ENCODE data around the gene ATG16L1.

Gene ATG16L1

GRCh38 chr2:233263045-233263570 lies 11.6 kb downstream of the ATG16L1 start:
- H3K9me3 ChIP-seq (ENCODE audit: control extremely low read depth in 1 of 5, control insufficient read depth in 4 of 5, insufficient read depth in 2 of 5, low read depth in 1 of 5, low read length in 4 of 5), result no peaks in the 10 kb centered on the region

DNA sequence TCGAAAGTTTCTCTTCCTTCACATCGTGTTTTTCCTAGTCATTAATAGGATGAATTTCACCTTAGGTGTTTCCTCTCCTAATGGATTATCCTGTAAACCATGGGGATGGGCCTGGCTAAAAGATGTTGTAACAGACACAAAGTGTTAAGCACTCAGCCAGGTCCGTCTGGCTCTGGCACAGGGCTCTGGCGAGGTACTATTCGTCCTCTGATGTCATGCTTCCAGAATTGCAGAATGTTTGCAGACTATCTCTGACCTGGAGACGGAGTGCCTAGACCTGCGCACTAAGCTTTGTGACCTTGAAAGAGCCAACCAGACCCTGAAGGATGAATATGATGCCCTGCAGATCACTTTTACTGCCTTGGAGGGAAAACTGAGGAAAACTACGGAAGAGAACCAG lies 13.2 kb downstream of the ATG16L1 start:
- POLR2A ChIA-PET, result no interaction called here

More at GRCh38 chr2:233263045-233263570, 11.6 kb downstream of the ATG16L1 start:
- Histone ChIP-seq H3K4me3 (ENCODE audit: control insufficient read depth in 1 of 7, extremely low read depth in 1 of 7, insufficient read depth in 4 of 7, low read depth in 2 of 7, low read length in 6 of 7) (no peak overlapping the region), H3K4me1 (ENCODE audit: control extremely low read depth in 1 of 4, control insufficient read depth in 4 of 4, insufficient read depth in 4 of 4, low read length in 3 of 4) (peaks cover 0 to 7% (median 7%) of the 10 kb centered on the region in 4 experiments), H3K27ac (ENCODE audit: insufficient read depth in 1 of 2, low read depth in 1 of 2, low read length in 2 of 2, poor library complexity in 1 of 2, severe bottlenecking in 2 of 2) (no peak overlapping the region), H3K36me3 (ENCODE audit: control insufficient read depth in 4 of 4, insufficient read depth in 4 of 4, low read length in 3 of 4) (peaks cover 42 to 86% (median 72%) of the 10 kb centered on the region in 4 experiments), H3K27me3 (replicated peaks in 2 of 5; ENCODE audit: control insufficient read depth in 4 of 5, insufficient read depth in 5 of 5, low read length in 4 of 5) (no peaks in the 10 kb centered on the region)
- POLR2A ChIA-PET, result no interaction called here
- no peak for DNase-seq
- WGBS (ENCODE audit: insufficient coverage), result 92% methylated on average over 6 of the region's 6 CpGs
- CTCF ChIA-PET, result interaction anchor here (0.9 to 1.9 kb wide), 3 partner anchors 9 to 13 kb away, joined by 3 to 4 read pairs (median 4); no protein-coding TSS in a partner anchor

DNA sequence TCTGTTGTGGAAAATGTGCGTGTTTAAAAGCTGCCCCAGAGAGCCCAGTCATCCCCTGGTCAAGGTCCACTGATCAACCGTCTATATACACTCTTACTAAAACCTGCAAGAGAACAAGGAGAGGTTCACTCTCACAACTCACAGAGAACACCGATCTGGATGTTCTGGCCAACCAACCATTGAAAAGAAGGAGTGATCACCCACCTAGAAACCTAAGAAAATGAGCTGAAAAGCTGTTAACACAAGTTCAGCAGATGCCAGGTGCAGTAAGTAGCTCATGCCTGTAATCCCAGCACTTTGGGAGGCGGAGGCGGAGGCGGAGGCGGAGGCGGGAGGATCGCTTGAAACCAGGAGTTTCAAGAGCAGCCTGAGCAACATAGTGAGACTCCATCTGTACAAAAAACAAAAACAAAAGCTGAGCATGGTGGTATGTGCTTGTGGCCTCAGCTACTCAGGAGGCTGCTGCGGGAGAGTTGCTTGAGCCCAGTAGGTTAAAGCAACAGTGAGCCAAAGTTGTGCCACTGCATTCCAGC lies 14.5 kb downstream of the ATG16L1 start:
- ChIA-PET POLR2A (no interaction called here), CTCF (no interaction called here)
- 95% methylated on average over 6 of the region's 10 CpGs for WGBS (ENCODE audit: insufficient coverage)
- Histone ChIP-seq H3K4me1 (ENCODE audit: control extremely low read depth in 1 of 4, control insufficient read depth in 4 of 4, insufficient read depth in 4 of 4, low read length in 3 of 4) (peaks cover 0 to 18% (median 7%) of the 10 kb centered on the region in 4 experiments), H3K36me3 (ENCODE audit: control insufficient read depth in 4 of 4, insufficient read depth in 4 of 4, low read length in 3 of 4) (peaks cover 29 to 80% (median 59%) of the 10 kb centered on the region in 4 experiments), H3K27me3 (replicated peaks in 2 of 5; ENCODE audit: control insufficient read depth in 4 of 5, insufficient read depth in 5 of 5, low read length in 4 of 5) (no peaks in the 10 kb centered on the region), H3K27ac (ENCODE audit: insufficient read depth in 1 of 2, low read depth in 1 of 2, low read length in 2 of 2, poor library complexity in 1 of 2, severe bottlenecking in 2 of 2) (no peak overlapping the region), H3K4me3 (ENCODE audit: control insufficient read depth in 1 of 7, extremely low read depth in 1 of 7, insufficient read depth in 4 of 7, low read depth in 2 of 7, low read length in 6 of 7) (no peak overlapping the region), H3K9me3 (ENCODE audit: control extremely low read depth in 1 of 5, control insufficient read depth in 4 of 5, insufficient read depth in 2 of 5, low read depth in 1 of 5, low read length in 4 of 5) (no peaks in the 10 kb centered on the region)
- no peak for DNase-seq

More for the DNA sequence above, 13.2 kb downstream of the ATG16L1 start:
- Histone ChIP-seq H3K9me3 (ENCODE audit: control extremely low read depth in 1 of 5, control insufficient read depth in 4 of 5, insufficient read depth in 2 of 5, low read depth in 1 of 5, low read length in 4 of 5) (no peaks in the 10 kb centered on the region), H3K4me1 (ENCODE audit: control extremely low read depth in 1 of 4, control insufficient read depth in 4 of 4, insufficient read depth in 4 of 4, low read length in 3 of 4) (peaks cover 0 to 11% (median 7%) of the 10 kb centered on the region in 4 experiments), H3K27me3 (replicated peaks in 2 of 5; ENCODE audit: control insufficient read depth in 4 of 5, insufficient read depth in 5 of 5, low read length in 4 of 5) (no peaks in the 10 kb centered on the region), H3K4me3 (ENCODE audit: control insufficient read depth in 1 of 7, extremely low read depth in 1 of 7, insufficient read depth in 4 of 7, low read depth in 2 of 7, low read length in 6 of 7) (no peak overlapping the region), H3K27ac (ENCODE audit: insufficient read depth in 1 of 2, low read depth in 1 of 2, low read length in 2 of 2, poor library complexity in 1 of 2, severe bottlenecking in 2 of 2) (no peak overlapping the region), H3K36me3 (ENCODE audit: control insufficient read depth in 4 of 4, insufficient read depth in 4 of 4, low read length in 3 of 4) (peaks cover 35 to 82% (median 66%) of the 10 kb centered on the region in 4 experiments)
- WGBS (ENCODE audit: insufficient coverage), result 95% methylated on average over 8 of the region's 8 CpGs
- no peak for DNase-seq
- CTCF ChIA-PET, result interaction anchor here (0.9 to 1.2 kb wide), 2 partner anchors 14 to 19 kb away, joined by 3 read pairs; no protein-coding TSS in a partner anchor

GRCh38 chr2:233266481-233266880 lies 15.0 kb downstream of the ATG16L1 start:
- Histone ChIP-seq H3K9me3 (ENCODE audit: control extremely low read depth in 1 of 5, control insufficient read depth in 4 of 5, insufficient read depth in 2 of 5, low read depth in 1 of 5, low read length in 4 of 5) (no peaks in the 10 kb centered on the region), H3K4me3 (ENCODE audit: control insufficient read depth in 1 of 7, extremely low read depth in 1 of 7, insufficient read depth in 4 of 7, low read depth in 2 of 7, low read length in 6 of 7) (no peak overlapping the region), H3K27me3 (replicated peaks in 2 of 5; ENCODE audit: control insufficient read depth in 4 of 5, insufficient read depth in 5 of 5, low read length in 4 of 5) (no peaks in the 10 kb centered on the region), H3K4me1 (ENCODE audit: control extremely low read depth in 1 of 4, control insufficient read depth in 4 of 4, insufficient read depth in 4 of 4, low read length in 3 of 4) (peaks cover 0 to 18% (median 7%) of the 10 kb centered on the region in 4 experiments), H3K27ac (ENCODE audit: insufficient read depth in 1 of 2, low read depth in 1 of 2, low read length in 2 of 2, poor library complexity in 1 of 2, severe bottlenecking in 2 of 2) (no peak overlapping the region), H3K36me3 (ENCODE audit: control insufficient read depth in 4 of 4, insufficient read depth in 4 of 4, low read length in 3 of 4) (peaks cover 26 to 79% (median 58%) of the 10 kb centered on the region in 4 experiments)
- ChIA-PET POLR2A (no interaction called here), CTCF (no interaction called here)
- WGBS (ENCODE audit: insufficient coverage), result no CpG with 5 or more reads among the region's 4 CpGs
- no peak for DNase-seq

GRCh38 chr2:233267516-233268245 lies 16.2 kb downstream of the ATG16L1 start:
- DNase-seq, result peak; percentile 54 to 77 (median 68)
- CTCF ChIA-PET, result interaction anchor here (1.0 to 1.7 kb wide), 3 partner anchors 9 to 64 kb away, joined by 3 to 9 read pairs (median 3); no protein-coding TSS in a partner anchor
- 32% methylated on average over 3 of the region's 6 CpGs for WGBS (ENCODE audit: insufficient coverage)
- Histone ChIP-seq H3K27ac (ENCODE audit: insufficient read depth in 1 of 2, low read depth in 1 of 2, low read length in 2 of 2, poor library complexity in 1 of 2, severe bottlenecking in 2 of 2) (peak overlapping the region in 1 of 2 experiments; percentile 31), H3K36me3 (ENCODE audit: control insufficient read depth in 4 of 4, insufficient read depth in 4 of 4, low read length in 3 of 4) (peaks cover 28 to 78% (median 54%) of the 10 kb centered on the region in 4 experiments), H3K4me1 (ENCODE audit: control extremely low read depth in 1 of 4, control insufficient read depth in 4 of 4, insufficient read depth in 4 of 4, low read length in 3 of 4) (peaks cover 0 to 18% (median 7%) of the 10 kb centered on the region in 4 experiments), H3K27me3 (replicated peaks in 2 of 5; ENCODE audit: control insufficient read depth in 4 of 5, insufficient read depth in 5 of 5, low read length in 4 of 5) (no peaks in the 10 kb centered on the region), H3K4me3 (ENCODE audit: control insufficient read depth in 1 of 7, extremely low read depth in 1 of 7, insufficient read depth in 4 of 7, low read depth in 2 of 7, low read length in 6 of 7) (no peak overlapping the region), H3K9me3 (ENCODE audit: control extremely low read depth in 1 of 5, control insufficient read depth in 4 of 5, insufficient read depth in 2 of 5, low read depth in 1 of 5, low read length in 4 of 5) (no peaks in the 10 kb centered on the region)
- POLR2A ChIA-PET, result interaction anchor here (0.6 kb wide), 1 partner anchor 89 kb away, joined by 3 read pairs; no protein-coding TSS in a partner anchor

GRCh38 chr2:233270366-233270765 lies 18.9 kb downstream of the ATG16L1 start:
- H3K27me3 ChIP-seq (replicated peaks in 2 of 5; ENCODE audit: control insufficient read depth in 4 of 5, insufficient read depth in 5 of 5, low read length in 4 of 5), result no peaks in the 10 kb centered on the region
- peak overlapping the region in 1 of 2 experiments; percentile 3 for H3K27ac ChIP-seq (ENCODE audit: insufficient read depth in 1 of 2, low read depth in 1 of 2, low read length in 2 of 2, poor library complexity in 1 of 2, severe bottlenecking in 2 of 2)
- peaks cover 0 to 18% (median 7%) of the 10 kb centered on the region in 4 experiments for H3K4me1 ChIP-seq (ENCODE audit: control extremely low read depth in 1 of 4, control insufficient read depth in 4 of 4, insufficient read depth in 4 of 4, low read length in 3 of 4)
- H3K9me3 ChIP-seq (ENCODE audit: control extremely low read depth in 1 of 5, control insufficient read depth in 4 of 5, insufficient read depth in 2 of 5, low read depth in 1 of 5, low read length in 4 of 5), result no peaks in the 10 kb centered on the region
- DNase-seq, result peak in 1 of 3 donors; percentile 5
- H3K4me3 ChIP-seq (ENCODE audit: control insufficient read depth in 1 of 7, extremely low read depth in 1 of 7, insufficient read depth in 4 of 7, low read depth in 2 of 7, low read length in 6 of 7), result peak overlapping the region in 1 of 7 experiments; percentile 8
- POLR2A ChIA-PET, result no interaction called here
- CTCF ChIA-PET, result interaction anchor here (1.2 kb wide), 1 partner anchor 18 kb away, joined by 4 read pairs; the partner anchor contains the start of gene ATG16L1
- H3K36me3 ChIP-seq (ENCODE audit: control insufficient read depth in 4 of 4, insufficient read depth in 4 of 4, low read length in 3 of 4), result peaks cover 34 to 79% (median 57%) of the 10 kb centered on the region in 4 experiments
- 0% methylated on average over 1 of the region's 5 CpGs for WGBS (ENCODE audit: insufficient coverage)
